ENCODE measurements around the gene CTNNA3. TPM values are rescaled to one million over a fixed set of nuclear protein-coding genes. Genes with fewer than 3 reads are reported as not detected.

Gene CTNNA3
- polyA plus RNA-seq, 1 donor from 2014 or later = 0.14 TPM

DNA sequence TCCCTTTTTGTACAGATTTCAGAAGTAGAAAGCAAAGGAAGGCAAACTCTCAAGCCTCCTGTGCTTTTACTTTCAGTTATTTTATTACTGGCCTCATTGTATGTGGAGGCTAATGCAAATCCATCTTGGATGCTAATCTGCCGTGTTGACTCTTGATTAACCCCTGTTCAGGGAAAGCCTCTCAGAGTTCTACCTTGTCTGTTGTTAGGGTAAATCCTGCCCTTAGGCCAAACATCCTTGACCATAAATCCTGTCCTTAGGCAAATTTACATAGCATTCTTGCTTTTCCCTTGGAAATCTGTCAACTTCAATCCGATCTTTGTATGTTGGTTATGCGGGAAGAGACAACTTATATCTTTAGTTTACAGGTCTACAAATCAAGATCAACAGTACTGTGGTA, 1480.1 kb downstream of the CTNNA3 start:
- Histone ChIP-seq H3F3A (ENCODE audit: insufficient read depth, low read length, poor library complexity, severe bottlenecking) (no peaks in the 10 kb centered on the region), H3K27ac (ENCODE audit: low read length) (no peak overlapping the region), H3K9ac (ENCODE audit: low read length) (no peak overlapping the region), H3K9me2 (ENCODE audit: insufficient read depth, low read length) (no peaks in the 10 kb centered on the region), H3K79me2 (replicated peaks; ENCODE audit: insufficient read depth, low read length) (no peaks in the 10 kb centered on the region), H3K4me3 (ENCODE audit: low read length) (no peak overlapping the region), H2AFZ (ENCODE audit: low read depth, low read length) (no peak overlapping the region), H3K27me3 (ENCODE audit: insufficient read depth, low read depth, low read length) (no peaks in the 10 kb centered on the region), H3K36me3 (ENCODE audit: insufficient read depth, low read length) (no peaks in the 10 kb centered on the region), H3K9me3 (ENCODE audit: low read length) (no peaks in the 10 kb centered on the region), H4K20me1 (ENCODE audit: insufficient read depth) (no peaks in the 10 kb centered on the region), H3K4me2 (ENCODE audit: low read length) (no peak overlapping the region)
- TF ChIP-seq REST (IDR thresholded peaks at IDR 0.05; ENCODE audit: borderline replicate concordance) (no peak), EZH2 (IDR thresholded peaks at IDR 0.05; ENCODE audit: borderline replicate concordance, insufficient read depth, low read length, poor library complexity, severe bottlenecking) (no peak), CTCF (IDR thresholded peaks at IDR 0.05; ENCODE audit: poor library complexity, severe bottlenecking) (no peak), RAD21 (conservative IDR thresholded peaks at IDR 0.05) (no peak), MXI1 (conservative IDR thresholded peaks at IDR 0.05; ENCODE audit: poor library complexity, severe bottlenecking) (no peak), POLR2AphosphoS5 (IDR thresholded peaks at IDR 0.05) (no peak), SMC3 (conservative IDR thresholded peaks at IDR 0.05; ENCODE audit: poor library complexity) (no peak), EP300 (conservative IDR thresholded peaks at IDR 0.05; ENCODE audit: poor library complexity, severe bottlenecking) (no peak), TAF1 (IDR thresholded peaks at IDR 0.05; ENCODE audit: low read depth) (no peak)

DNA sequence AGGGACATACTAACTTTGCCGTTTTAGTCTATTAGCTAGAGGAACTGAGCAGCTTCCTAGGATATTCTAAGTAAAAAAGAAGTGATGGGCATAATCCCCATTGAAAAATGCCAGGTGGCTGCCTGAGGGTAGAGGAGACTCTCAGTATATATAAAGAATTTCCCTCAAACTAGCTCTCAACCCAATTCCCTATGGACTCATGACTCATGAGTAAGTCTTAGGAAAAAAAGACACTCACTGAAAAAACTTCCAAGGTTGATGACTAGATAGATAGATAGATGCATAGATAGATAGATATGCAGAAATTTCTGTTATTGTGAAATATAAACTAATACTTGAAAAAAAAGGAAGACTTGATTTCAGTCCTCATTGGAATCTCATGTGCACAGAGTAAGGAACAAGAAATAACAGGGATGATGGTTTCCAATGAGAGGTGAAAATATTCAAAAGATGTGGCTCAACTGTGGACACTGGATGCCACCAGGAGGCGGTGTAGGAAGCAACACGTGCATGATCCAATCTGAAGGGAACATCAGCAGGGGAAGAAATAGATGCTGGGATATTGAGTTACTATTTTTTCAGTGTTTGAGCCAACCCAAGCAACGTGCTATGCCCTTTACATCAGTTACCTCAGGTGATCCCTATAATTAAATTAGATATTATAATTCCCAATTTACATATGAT, 1481.1 kb downstream of the CTNNA3 start:
- no peak overlapping the region for H3K9ac ChIP-seq (ENCODE audit: low read length)
- no peaks in the 10 kb centered on the region for H4K20me1 ChIP-seq (ENCODE audit: insufficient read depth)
- no peak overlapping the region for H2AFZ ChIP-seq (ENCODE audit: low read depth, low read length)

More for the DNA sequence above, 1481.1 kb downstream of the CTNNA3 start:
- Histone ChIP-seq H3K4me2 (ENCODE audit: low read length) (no peak overlapping the region), H3K4me3 (ENCODE audit: low read length) (no peak overlapping the region), H3F3A (ENCODE audit: insufficient read depth, low read length, poor library complexity, severe bottlenecking) (no peaks in the 10 kb centered on the region), H3K27ac (ENCODE audit: low read length) (no peak overlapping the region), H3K79me2 (replicated peaks; ENCODE audit: insufficient read depth, low read length) (no peaks in the 10 kb centered on the region), H3K9me3 (ENCODE audit: low read length) (no peaks in the 10 kb centered on the region), H3K36me3 (ENCODE audit: insufficient read depth, low read length) (no peaks in the 10 kb centered on the region), H3K9me2 (ENCODE audit: insufficient read depth, low read length) (no peaks in the 10 kb centered on the region), H3K27me3 (ENCODE audit: insufficient read depth, low read depth, low read length) (no peaks in the 10 kb centered on the region)
- no peak for TF ChIP-seq RAD21 (conservative IDR thresholded peaks at IDR 0.05)
- no peak for TF ChIP-seq POLR2AphosphoS5 (IDR thresholded peaks at IDR 0.05)
- no peak for TF ChIP-seq TAF1 (IDR thresholded peaks at IDR 0.05; ENCODE audit: low read depth)
- no peak for TF ChIP-seq EZH2 (IDR thresholded peaks at IDR 0.05; ENCODE audit: borderline replicate concordance, insufficient read depth, low read length, poor library complexity, severe bottlenecking)
- TF ChIP-seq MXI1 (conservative IDR thresholded peaks at IDR 0.05; ENCODE audit: poor library complexity, severe bottlenecking) = no peak
- TF ChIP-seq EP300 (conservative IDR thresholded peaks at IDR 0.05; ENCODE audit: poor library complexity, severe bottlenecking) = no peak
- TF ChIP-seq CTCF (IDR thresholded peaks at IDR 0.05; ENCODE audit: poor library complexity, severe bottlenecking) = no peak
